Measurements from ENCODE around the gene MS4A14.

GRCh38 chr11:60362241-60362640 lies 34.0 kb upstream of the MS4A14 start:
- TF ChIP-seq ZNF274 (IDR thresholded peaks at IDR 0.05; ENCODE audit: low read depth, low read length), result no peak
- no peak for TF ChIP-seq YY1 (IDR thresholded peaks at IDR 0.05; ENCODE audit: insufficient read depth, insufficient read length)
- TF ChIP-seq SUZ12 (IDR thresholded peaks at IDR 0.05; ENCODE audit: extremely low read depth, insufficient read depth, insufficient read length), result no peak
